ENCODE data around the gene ELP6. TPM values are rescaled to one million over a fixed set of nuclear protein-coding genes. Genes with fewer than 3 reads are reported as not detected.

The ELP6 gene
- total RNA-seq, 1 experiment from 2014 or later = 62.0 TPM

GRCh38 chr3:47475570-47476329, 37.8 kb downstream of the ELP6 start, which contains the start of gene SCAP (continued):
- TF ChIP-seq STAT6 (CRISPR knock-in tag; conservative IDR thresholded peaks at IDR 0.05; ENCODE audit: low read depth) (no peak), ZMAT4 (CRISPR knock-in tag; IDR thresholded peaks at IDR 0.05) (no peak), TP53 (CRISPR knock-in tag; IDR thresholded peaks at IDR 0.05) (no peak; the same call in 1 of the 2 replicates), PRRX2 (CRISPR knock-in tag; IDR thresholded peaks at IDR 0.05) (no peak), MXD4 (CRISPR knock-in tag; IDR thresholded peaks at IDR 0.05; ENCODE audit: borderline replicate concordance) (no peak), ARID4B (CRISPR knock-in tag; IDR thresholded peaks at IDR 0.05; ENCODE audit: borderline replicate concordance) (peak; percentile 50; the same call in 1 of the 2 replicates), ZNF425 (CRISPR knock-in tag; conservative IDR thresholded peaks at IDR 0.05) (no peak), ZNF532 (CRISPR knock-in tag; IDR thresholded peaks at IDR 0.05; ENCODE audit: borderline replicate concordance) (0 out of 2 replicates have a peak, but pooled peaks have one; percentile 11), OVOL2 (CRISPR knock-in tag; IDR thresholded peaks at IDR 0.05; ENCODE audit: borderline replicate concordance) (no peak), PREB (CRISPR knock-in tag; IDR thresholded peaks at IDR 0.05; ENCODE audit: borderline replicate concordance) (no peak), ZNF317 (CRISPR knock-in tag; IDR thresholded peaks at IDR 0.05; ENCODE audit: borderline replicate concordance, low read depth) (no peak), ZNF121 (CRISPR knock-in tag; IDR thresholded peaks at IDR 0.05) (no peak), SOX15 (CRISPR knock-in tag; IDR thresholded peaks at IDR 0.05) (no peak), HMGXB4 (CRISPR knock-in tag; IDR thresholded peaks at IDR 0.05) (peak; percentile 66), CDX4 (CRISPR knock-in tag; IDR thresholded peaks at IDR 0.05; ENCODE audit: borderline replicate concordance) (no peak), ATF6 (CRISPR knock-in tag; IDR thresholded peaks at IDR 0.05) (no peak)

All from WTC11 (cell line).